Gastroesophageal sphincter (tissue), 4 donors: Measurements from ENCODE around the gene CLP1. TPM values are rescaled to one million over a fixed set of nuclear protein-coding genes. Genes with fewer than 3 reads are reported as not detected.
"Not testable (repeated sequence)": the region's sequence is repeated elsewhere in the genome, so short reads cannot be mapped to it uniquely, and the experiment has no call there.

ENCODE experiments used
- ATAC-seq: fragments of 150-250 bp; one replicate; pipeline ENCODE4 v1.9.1; 2016; ENCODE audit warnings: mild to moderate bottlenecking, moderate library complexity
- H3K27ac ChIP-seq, 4 donors: fragments of 200-600 bp; sonication (generic) in 3 of 4; 1 replicate in 3 of 4; 2 replicates in 1 of 4; pipeline ENCODE4 v1.5.1; 2016 to 2019
- H3K27me3 ChIP-seq: fragments of 200-600 bp; sonication (generic); one replicate; pipeline ENCODE4 v1.5.1; 2019
- H3K36me3 ChIP-seq, 2 donors: fragments of 200-600 bp; sonication (generic); one replicate each; pipeline ENCODE4 v1.5.1; 2019; ENCODE audit warnings: control low read depth in 1 of 2
- H3K4me1 ChIP-seq, 3 donors: fragments of 200-600 bp; sonication (generic); 1 replicate in 2 of 3; 2 replicates in 1 of 3; pipeline ENCODE4 v1.5.1; 2016 to 2019; ENCODE audit warnings: control low read depth in 2 of 3
- H3K4me3 ChIP-seq, 2 donors: fragments of 200-600 bp; sonication (generic); one replicate each; pipeline ENCODE4 v1.5.1; 2019; ENCODE audit warnings: mild to moderate bottlenecking in 1 of 2, moderate library complexity in 1 of 2
- H3K9me3 ChIP-seq, 3 donors: fragments of 200-600 bp; sonication (generic); one replicate each; pipeline ENCODE4 v1.5.1; 2017 to 2019; ENCODE audit warnings: control low read depth in 2 of 3
- CTCF ChIP-seq, 4 experiments: fragments of 200-600 bp in 2 of 4; fragments of 450-650 bp in 2 of 4; sonication (generic) in 1 of 4; IDR thresholded peaks; one replicate each; pipeline ENCODE4 v1.5.1; 2017 to 2019; ENCODE audit warnings: antibody characterized with exemption in 4 of 4, mild to moderate bottlenecking in 2 of 4, moderate library complexity in 2 of 4
- EP300 ChIP-seq: sonication (generic); formaldehyde crosslinking; IDR thresholded peaks from one replicate; pipeline ENCODE4 v1.6.1; 2017; ENCODE audit warnings: antibody characterized with exemption, mild to moderate bottlenecking
- POLR2A ChIP-seq, 2 donors: fragments of 450-650 bp; IDR thresholded peaks; one replicate each; pipeline ENCODE4 v1.6.1; 2017; ENCODE audit warnings: antibody characterized with exemption in 2 of 2, mild to moderate bottlenecking in 2 of 2, moderate library complexity in 1 of 2
- POLR2AphosphoS5 ChIP-seq: sonication (generic); formaldehyde crosslinking; IDR thresholded peaks from one replicate; pipeline ENCODE4 v1.6.1; 2017; ENCODE audit warnings: antibody characterized with exemption
- WGBS, 2 donors: methylation state at CpG; one replicate each; pipeline ENCODE4 v1.1.5; 2018; ENCODE audit warnings: low coverage in 1 of 2; 5-methylcytosine and 5-hydroxymethylcytosine counted together
- total RNA-seq, 4 donors: library from RNA; depleted of rRNA; stranded (reverse); fragments of >200 nt; gene quantifications; one replicate each; pipeline ENCODE4 v1.1.0, GENCODE V29; 2016

The CLP1 gene
- total RNA-seq, 4 donors from 2014 or later = 11.4 to 21.7 (median 16.6) TPM

GRCh38 chr11:57679396-57679795 lies 21.8 kb downstream of the CLP1 start:
- no peak for ATAC-seq
- TF ChIP-seq EP300 (no peak), CTCF (IDR thresholded peaks at IDR 0.05) (no peak), POLR2AphosphoS5 (no peak), POLR2A (IDR thresholded peaks at IDR 0.05) (no peak)
- peaks cover 0 to 70% of the 10 kb centered on the region in 2 donors for H3K36me3 ChIP-seq
- peaks cover 0 to 36% (median 0%) of the 10 kb centered on the region in 3 donors for H3K4me1 ChIP-seq
- H3K4me3 ChIP-seq = no peak overlapping the region
- no peaks in the 10 kb centered on the region for H3K9me3 ChIP-seq
- WGBS, 2 donors = 100% methylated on average over 2 of the region's 4 CpGs; no CpG with 5 or more reads in 1 of the 2 donors
- no peaks in the 10 kb centered on the region for H3K27me3 ChIP-seq
- no peak overlapping the region for H3K27ac ChIP-seq

GRCh38 chr11:57680552-57680874 lies 23.0 kb downstream of the CLP1 start:
- TF ChIP-seq EP300 (no peak), CTCF (IDR thresholded peaks at IDR 0.05) (no peak), POLR2A (IDR thresholded peaks at IDR 0.05) (no peak), POLR2AphosphoS5 (no peak)
- H3K9me3 ChIP-seq = no peaks in the 10 kb centered on the region
- 82 to 100% methylated on average over 1 to 2 of the region's 2 CpGs for WGBS, 2 donors
- H3K4me1 ChIP-seq = peaks cover 0 to 25% (median 0%) of the 10 kb centered on the region in 3 donors
- no peak overlapping the region for H3K4me3 ChIP-seq
- H3K36me3 ChIP-seq = peaks cover 0 to 70% of the 10 kb centered on the region in 2 donors
- no peak overlapping the region for H3K27ac ChIP-seq
- H3K27me3 ChIP-seq = no peaks in the 10 kb centered on the region
- no peak for ATAC-seq

- TF ChIP-seq CTCF (IDR thresholded peaks at IDR 0.05) (no peak), EP300 (no peak), POLR2AphosphoS5 (no peak), POLR2A (IDR thresholded peaks at IDR 0.05) (no peak)
- ATAC-seq = no peak
- Histone ChIP-seq H3K9me3 (no peaks in the 10 kb centered on the region), H3K4me1 (peaks cover 0 to 18% (median 0%) of the 10 kb centered on the region in 3 donors), H3K27me3 (no peaks in the 10 kb centered on the region), H3K27ac (no peak overlapping the region), H3K36me3 (peaks cover 0 to 70% of the 10 kb centered on the region in 2 donors), H3K4me3 (no peak overlapping the region)
- WGBS, 2 donors = 57% methylated on average over 1 of the region's 1 CpG
Measured at GRCh38 chr11:57681168-57681567, 23.6 kb downstream of the CLP1 start.

- peaks cover 3 to 100% of the 10 kb centered on the region in 2 donors for H3K36me3 ChIP-seq
- not testable (repeated sequence) for ATAC-seq
Measured at GRCh38 chr11:57690474-57690873, 32.9 kb downstream of the CLP1 start.

GRCh38 chr11:57698843-57699365 lies 41.3 kb downstream of the CLP1 start:
- TF ChIP-seq EP300 = no peak
- TF ChIP-seq POLR2A (IDR thresholded peaks at IDR 0.05) = no peak
- Histone ChIP-seq H3K36me3 (peaks cover 0 to 98% of the 10 kb centered on the region in 2 donors), H3K4me3 (no peak overlapping the region), H3K27me3 (no peaks in the 10 kb centered on the region), H3K4me1 (no peaks in the 10 kb centered on the region), H3K27ac (no peak overlapping the region), H3K9me3 (no peaks in the 10 kb centered on the region)
- WGBS, 2 donors = no CpG with 5 or more reads among the region's 18 CpGs
- no peak for ATAC-seq

More at GRCh38 chr11:57690474-57690873, 32.9 kb downstream of the CLP1 start:
- not testable (repeated sequence) for H3K4me1 ChIP-seq, H3K27ac ChIP-seq, H3K9me3 ChIP-seq, H3K27me3 ChIP-seq, H3K4me3 ChIP-seq
- WGBS, 2 donors = 97% methylated on average over 5 of the region's 5 CpGs; no CpG with 5 or more reads in 1 of the 2 donors

GRCh38 chr11:57699813-57700212 lies 42.3 kb downstream of the CLP1 start:
- no peak for ATAC-seq
- peaks cover 0 to 98% of the 10 kb centered on the region in 2 donors for H3K36me3 ChIP-seq
- H3K4me3 ChIP-seq = no peak overlapping the region
- H3K4me1 ChIP-seq = no peaks in the 10 kb centered on the region
- 72 to 76% methylated on average over 4 of the region's 10 CpGs for WGBS, 2 donors
- no peaks in the 10 kb centered on the region for H3K27me3 ChIP-seq
- TF ChIP-seq CTCF (IDR thresholded peaks at IDR 0.05) (no peak), POLR2A (IDR thresholded peaks at IDR 0.05) (no peak), EP300 (no peak), POLR2AphosphoS5 (no peak)
- H3K9me3 ChIP-seq = no peaks in the 10 kb centered on the region
- H3K27ac ChIP-seq = no peak overlapping the region
